CD4-positive, alpha-beta T cell (primary cell): ENCODE data around the gene ANKRD33. TPM values are rescaled to one million over a fixed set of nuclear protein-coding genes. Genes with fewer than 3 reads are reported as not detected.
A peak's percentile ranks its signal among the peaks of the same experiment; 100 is the strongest.

Experiments used
- ATAC-seq: fragments of 200-7000 bp; cut with Tn5 transposase; one replicate; pipeline ENCODE4 v1.10.0; 2022; ENCODE audit warnings: mild to moderate bottlenecking; ENCODE audit not compliant: poor library complexity
- CTCF ChIA-PET: fragments of 350-600 bp; sonication (Branson Sonifier 250); formaldehyde crosslinking; loops from one replicate; lab custom pipeline; 2021; ENCODE audit warnings: antibody characterized with exemption, inconsistent platforms; lab: Charles Lee
- POLR2A ChIA-PET: fragments of 350-600 bp; sonication (Branson Sonifier 250); formaldehyde crosslinking; loops from one replicate; lab custom pipeline; 2021; ENCODE audit warnings: antibody characterized with exemption, inconsistent platforms; lab: Charles Lee
- DNase-seq, 14 experiments: peaks; one replicate each; pipeline ENCODE4 v3.0.0-alpha.2; 2013 to 2020; ENCODE audit warnings: mixed read lengths in 2 of 14
- H3K27ac ChIP-seq, 2 donors: one replicate each; pipeline versions ENCODE4 v1.5.1 to v1.7.0; 2013; ENCODE audit warnings: low read length in 2 of 2, low read depth in 1 of 2, mild to moderate bottlenecking in 1 of 2
- H3K27me3 ChIP-seq, 2 experiments: 1 replicate in 1 of 2; 2 replicates in 1 of 2; pipeline versions ENCODE4 v1.6.1 to v1.7.0; 2013; ENCODE audit warnings: low read length in 2 of 2, control low read depth in 1 of 2, mild to moderate bottlenecking in 1 of 2, moderate library complexity in 1 of 2; ENCODE audit not compliant: insufficient read depth in 2 of 2, control insufficient read depth in 1 of 2
- H3K36me3 ChIP-seq: one replicate; pipeline ENCODE4 v1.6.1; 2013; ENCODE audit warnings: low read length, control low read depth; ENCODE audit not compliant: insufficient read depth
- H3K4me1 ChIP-seq: one replicate; pipeline ENCODE4 v1.6.1; 2013; ENCODE audit warnings: low read length, control low read depth; ENCODE audit not compliant: insufficient read depth
- H3K4me3 ChIP-seq: one replicate; pipeline ENCODE4 v1.5.1; 2013; ENCODE audit warnings: mild to moderate bottlenecking, low read length, moderate library complexity
- H3K9me3 ChIP-seq, 2 experiments: 1 replicate in 1 of 2; 2 replicates in 1 of 2; pipeline versions ENCODE4 v1.6.1 to v1.7.0; 2013; ENCODE audit warnings: low read length in 2 of 2, mild to moderate bottlenecking in 2 of 2, control low read depth in 1 of 2, moderate library complexity in 1 of 2; ENCODE audit not compliant: control insufficient read depth in 1 of 2, insufficient read depth in 1 of 2
- H3K27ac Mint-ChIP-seq: one replicate; pipeline ENCODE4 v1.8.0; 2020; ENCODE audit warnings: mixed read lengths
- H3K27me3 Mint-ChIP-seq: one replicate; pipeline ENCODE4 v1.8.0; 2021; ENCODE audit warnings: mixed read lengths
- H3K36me3 Mint-ChIP-seq: one replicate; pipeline ENCODE4 v1.8.0; 2021; ENCODE audit warnings: low read depth, mixed read lengths
- H3K4me1 Mint-ChIP-seq: one replicate; pipeline ENCODE4 v1.8.0; 2021; ENCODE audit warnings: low read depth, mixed read lengths
- H3K4me3 Mint-ChIP-seq: one replicate; pipeline ENCODE4 v1.8.0; 2020; ENCODE audit warnings: mild to moderate bottlenecking, mixed read lengths
- H3K9me3 Mint-ChIP-seq: one replicate; pipeline ENCODE4 v1.8.0; 2020; ENCODE audit warnings: mixed read lengths
- CTCF ChIP-seq: fragments of 200-600 bp; IDR thresholded peaks from one replicate; pipeline ENCODE4 v1.8.0; 2022; ENCODE audit warnings: antibody characterized with exemption, mild to moderate bottlenecking
- intact Hi-C, 2 experiments: fragments of 100-400 bp; cut with DNase I in 1 of 2; cut with micrococcal nuclease in 1 of 2; formaldehyde crosslinking; loops; one replicate each; pipeline versions ENCODE4 v1.15.1 to v1.9.0; 2023 to 2025; cut with DNase I, micrococcal nuclease
- total RNA-seq, 174 experiments: library from RNA in 2 of 174; stranded (reverse) in 2 of 174; gene quantifications; one replicate each; pipeline ENCODE4 v1.2.3 and lab custom pipeline; 2021 to 2026

Gene ANKRD33
- total RNA-seq, 2 experiments from 2014 or later, result not detected

- peaks cover 12% of the 10 kb centered on the region for H3K4me1 ChIP-seq
- Mint-ChIP-seq H3K9me3 (no peaks in the 10 kb centered on the region), H3K4me3 (no peak overlapping the region), H3K4me1 (peaks cover 7% of the 10 kb centered on the region), H3K27ac (no peak overlapping the region), H3K36me3 (no peaks in the 10 kb centered on the region), H3K27me3 (no peaks in the 10 kb centered on the region)
- peak; percentile 50 for TF ChIP-seq CTCF
- ChIA-PET POLR2A (no interaction called here), CTCF (interaction anchor here (0.6 to 1.1 kb wide), 2 partner anchors 96 to 1321 kb away, joined by 3 read pairs; no protein-coding TSS in a partner anchor)
- peak; percentile 81 for ATAC-seq
- DNase-seq, result peak; percentile 22 to 69 (median 41)
- no peaks in the 10 kb centered on the region for H3K36me3 ChIP-seq
- no peak overlapping the region for H3K27ac ChIP-seq
- no peaks in the 10 kb centered on the region for H3K9me3 ChIP-seq
- H3K27me3 ChIP-seq, result no peaks in the 10 kb centered on the region
- no peak overlapping the region for H3K4me3 ChIP-seq
- intact Hi-C loops, result loop anchor here (1.0 kb wide), 1 partner anchor 54 kb away; no protein-coding TSS in a partner anchor
These were observed 38.8 kb downstream of the ANKRD33 start for GRCh38 chr12:51926718-51927117.

- Histone ChIP-seq H3K9me3 (no peaks in the 10 kb centered on the region), H3K27ac (no peak overlapping the region), H3K4me1 (no peaks in the 10 kb centered on the region), H3K27me3 (no peaks in the 10 kb centered on the region), H3K4me3 (no peak overlapping the region), H3K36me3 (no peaks in the 10 kb centered on the region)
- Mint-ChIP-seq H3K9me3 (no peaks in the 10 kb centered on the region), H3K4me3 (no peak overlapping the region), H3K36me3 (no peaks in the 10 kb centered on the region), H3K4me1 (no peaks in the 10 kb centered on the region), H3K27me3 (no peaks in the 10 kb centered on the region), H3K27ac (no peak overlapping the region)
- ChIA-PET POLR2A (no interaction called here), CTCF (no interaction called here)
- TF ChIP-seq CTCF, result no peak
- DNase-seq (no peak), ATAC-seq (no peak)
- intact Hi-C loops, result no loop called here
These were observed 44.5 kb downstream of the ANKRD33 start for GRCh38 chr12:51932218-51933076.

GRCh38 chr12:51934080-51934479 lies 46.2 kb downstream of the ANKRD33 start:
- Histone ChIP-seq H3K9me3 (no peaks in the 10 kb centered on the region), H3K27me3 (no peaks in the 10 kb centered on the region), H3K36me3 (no peaks in the 10 kb centered on the region), H3K27ac (no peak overlapping the region), H3K4me1 (no peaks in the 10 kb centered on the region), H3K4me3 (no peak overlapping the region)
- intact Hi-C loops, result no loop called here
- ChIA-PET CTCF (no interaction called here), POLR2A (no interaction called here)
- Mint-ChIP-seq H3K27ac (no peak overlapping the region), H3K27me3 (no peaks in the 10 kb centered on the region), H3K4me3 (no peak overlapping the region), H3K36me3 (no peaks in the 10 kb centered on the region), H3K9me3 (no peaks in the 10 kb centered on the region), H3K4me1 (no peaks in the 10 kb centered on the region)
- no peak for ATAC-seq
- TF ChIP-seq CTCF, result no peak
- DNase-seq, result no peak
